B cell (primary cell): ENCODE results near the gene CHSY3. TPM values are rescaled to one million over a fixed set of nuclear protein-coding genes. Genes with fewer than 3 reads are reported as not detected.

ENCODE experiments used
- ATAC-seq: fragments of 200-7000 bp; cut with Tn5 transposase; one replicate; pipeline ENCODE4 v1.10.0; 2021; ENCODE audit warnings: low read depth, mild to moderate bottlenecking, moderate number of reproducible peaks, moderate library complexity
- CTCF ChIA-PET: fragments of 350-600 bp; sonication (Branson Sonifier 250); formaldehyde crosslinking; loops from one replicate; lab custom pipeline; 2021; ENCODE audit warnings: antibody characterized with exemption, inconsistent platforms; lab: Charles Lee
- POLR2A ChIA-PET: fragments of 350-600 bp; sonication (Branson Sonifier 250); formaldehyde crosslinking; loops from one replicate; lab custom pipeline; 2021; ENCODE audit warnings: antibody characterized with exemption; lab: Charles Lee
- DNase-seq: peaks from one replicate; pipeline ENCODE4 v3.0.0; 2013
- H2AFZ ChIP-seq: 2 replicates; pipeline ENCODE4 v1.6.1; 2012; ENCODE audit warnings: mild to moderate bottlenecking, low read depth, low read length; ENCODE audit not compliant: insufficient read depth, poor library complexity, severe bottlenecking
- H3K27ac ChIP-seq, 2 donors: 1 replicate in 1 of 2; 2 replicates in 1 of 2; pipeline ENCODE4 v1.5.1; 2012 to 2013; ENCODE audit warnings: low read length in 2 of 2, mild to moderate bottlenecking in 2 of 2, moderate library complexity in 1 of 2
- H3K27me3 ChIP-seq, 4 experiments: fragments of 200-600 bp in 1 of 4; sonication (generic) in 1 of 4; replicated peaks in 1 of 4; 1 replicate in 2 of 4; 2 replicates in 2 of 4; pipeline versions ENCODE4 v1.6.1 to v1.7.0; 2013 to 2016; ENCODE audit warnings: low read length in 3 of 4, mild to moderate bottlenecking in 2 of 4, mixed read lengths in 1 of 4, moderate library complexity in 1 of 4; ENCODE audit not compliant: insufficient read depth in 4 of 4, control insufficient read depth in 3 of 4; ENCODE audit errors: control extremely low read depth in 1 of 4
- H3K36me3 ChIP-seq, 2 experiments: replicated peaks in 1 of 2; 1 replicate in 1 of 2; 2 replicates in 1 of 2; pipeline versions ENCODE4 v1.6.1 to v1.7.1; 2013; ENCODE audit warnings: low read length in 1 of 2; ENCODE audit not compliant: insufficient read depth in 2 of 2, control insufficient read depth in 1 of 2; ENCODE audit errors: control extremely low read depth in 1 of 2, extremely low read depth in 1 of 2
- H3K4me1 ChIP-seq, 2 donors: fragments of 200-600 bp in 1 of 2; sonication (generic) in 1 of 2; 1 replicate in 1 of 2; 2 replicates in 1 of 2; pipeline versions ENCODE4 v1.5.1 to v1.6.1; 2013 to 2017; ENCODE audit warnings: low read length in 2 of 2; ENCODE audit not compliant: control insufficient read depth in 2 of 2, insufficient read depth in 2 of 2
- H3K4me2 ChIP-seq: replicated peaks from 2 replicates; pipeline ENCODE3; 2012; ENCODE audit warnings: mild to moderate bottlenecking, low read depth, low read length; ENCODE audit not compliant: poor library complexity, severe bottlenecking
- H3K4me3 ChIP-seq, 5 experiments: fragments of 200-600 bp in 1 of 5; sonication (generic) in 1 of 5; 1 replicate in 3 of 5; 2 replicates in 2 of 5; pipeline versions ENCODE4 v1.5.1 to v1.7.0; 2011 to 2016; ENCODE audit warnings: low read length in 4 of 5, mild to moderate bottlenecking in 4 of 5, low read depth in 2 of 5, control low read depth in 1 of 5, moderate library complexity in 1 of 5; ENCODE audit not compliant: insufficient read depth in 1 of 5; ENCODE audit errors: control extremely low read depth in 1 of 5, extremely low read depth in 1 of 5
- H3K79me2 ChIP-seq: fragments of 200-600 bp; sonication (generic); one replicate; pipeline ENCODE4 v1.6.0; 2016; ENCODE audit warnings: low read length; ENCODE audit not compliant: control insufficient read depth, insufficient read depth
- H3K9ac ChIP-seq: fragments of 200-600 bp; sonication (generic); 2 replicates; pipeline ENCODE4 v1.6.1; 2017; ENCODE audit warnings: mild to moderate bottlenecking, low read length, moderate library complexity
- H3K9me3 ChIP-seq, 3 donors: one replicate each; pipeline versions ENCODE4 v1.6.1 to v1.7.1; 2013; ENCODE audit warnings: low read length in 2 of 3; ENCODE audit not compliant: control insufficient read depth in 2 of 3, insufficient read depth in 1 of 3; ENCODE audit errors: control extremely low read depth in 1 of 3
- H4K20me1 ChIP-seq: 2 replicates; pipeline ENCODE4 v1.6.0; 2012; ENCODE audit warnings: mild to moderate bottlenecking, low read length; ENCODE audit not compliant: insufficient read depth, control insufficient read depth, poor library complexity, severe bottlenecking
- H3K27ac Mint-ChIP-seq: one replicate; pipeline ENCODE4 v1.8.0; 2021; ENCODE audit warnings: mixed read lengths
- H3K27me3 Mint-ChIP-seq: one replicate; pipeline ENCODE4 v1.8.0; 2021; ENCODE audit warnings: mixed read lengths
- H3K4me1 Mint-ChIP-seq: one replicate; pipeline ENCODE4 v1.8.0; 2021; ENCODE audit warnings: mixed read lengths
- H3K4me3 Mint-ChIP-seq: one replicate; pipeline ENCODE4 v1.8.0; 2021; ENCODE audit warnings: mixed read lengths
- H3K9me3 Mint-ChIP-seq: one replicate; pipeline ENCODE4 v1.8.0; 2022; ENCODE audit warnings: mixed read lengths; ENCODE audit not compliant: insufficient read depth
- CTCF ChIP-seq: fragments of 200-600 bp; IDR thresholded peaks from one replicate; pipeline ENCODE4 v1.8.0; 2022; ENCODE audit warnings: antibody characterized with exemption, mild to moderate bottlenecking
- EZH2 ChIP-seq: IDR thresholded peaks from 2 replicates; pipeline ENCODE4 v1.6.1; 2012; ENCODE audit warnings: borderline replicate concordance, low read depth, mild to moderate bottlenecking, moderate library complexity, low read length; ENCODE audit not compliant: insufficient read depth, poor library complexity, severe bottlenecking
- WGBS: methylation state at CpG from one replicate; pipeline ENCODE4 v1.1.5; 2013; ENCODE audit warnings: missing lambda C conversion rate; ENCODE audit not compliant: insufficient coverage; 5-methylcytosine and 5-hydroxymethylcytosine counted together
- intact Hi-C: fragments of 100-400 bp; cut with micrococcal nuclease; formaldehyde crosslinking; loops from one replicate; pipeline ENCODE4 v1.10.0; 2022
- polyA plus RNA-seq: library from polyadenylated mRNA; depleted of rRNA; stranded (reverse); fragments of >200 nt; gene quantifications from 2 replicates; pipeline ENCODE4 v1.2.3, GENCODE V29; 2012
- total RNA-seq, 2 donors: library from RNA; stranded (reverse); fragments of 120-200 nt in 1 of 2; gene quantifications; 1 replicate in 1 of 2; 2 replicates in 1 of 2; pipeline versions ENCODE4 v1.2.3 to v1.2.4, GENCODE V29; 2013 to 2022

CHSY3 gene
- total and polyA plus RNA-seq, 2 donors (not counting 1 experiment from before 2014, with no cell fraction given) = not detected

- no peaks in the 10 kb centered on the region for H3K36me3 ChIP-seq
- H3K9me3 Mint-ChIP-seq = no peaks in the 10 kb centered on the region
- H3K4me2 ChIP-seq = no peak overlapping the region
Measured at GRCh38 chr5:130090569-130091270, 186.5 kb downstream of the CHSY3 start.

GRCh38 chr5:130092991-130093390 lies 188.7 kb downstream of the CHSY3 start:
- no peak overlapping the region for H3K4me2 ChIP-seq
- DNase-seq (no peak), ATAC-seq (no peak)
- no peak overlapping the region for H2AFZ ChIP-seq
- H3K27ac ChIP-seq = no peak overlapping the region
- H3K9me3 Mint-ChIP-seq = no peaks in the 10 kb centered on the region
- no peaks in the 10 kb centered on the region for H3K27me3 ChIP-seq
- no peaks in the 10 kb centered on the region for H3K27me3 Mint-ChIP-seq
- H3K4me1 ChIP-seq = no peaks in the 10 kb centered on the region
- intact Hi-C loops = no loop called here
- TF ChIP-seq EZH2 = no peak
- TF ChIP-seq CTCF = no peak
- H3K27ac Mint-ChIP-seq = no peak overlapping the region
- no peaks in the 10 kb centered on the region for H3K79me2 ChIP-seq
- H3K4me3 Mint-ChIP-seq = no peak overlapping the region
- H3K4me1 Mint-ChIP-seq = no peaks in the 10 kb centered on the region
- H3K9me3 ChIP-seq = peaks cover 0 to 3% (median 0%) of the 10 kb centered on the region in 3 donors
- CTCF ChIA-PET = no interaction called here
- no peaks in the 10 kb centered on the region for H3K36me3 ChIP-seq
- no peak overlapping the region for H3K9ac ChIP-seq
- no peak overlapping the region for H3K4me3 ChIP-seq
- POLR2A ChIA-PET = no interaction called here
- no peaks in the 10 kb centered on the region for H4K20me1 ChIP-seq

More at GRCh38 chr5:130090569-130091270, 186.5 kb downstream of the CHSY3 start:
- Histone ChIP-seq H3K27me3 (no peaks in the 10 kb centered on the region), H2AFZ (no peak overlapping the region), H3K79me2 (no peaks in the 10 kb centered on the region), H3K4me1 (no peaks in the 10 kb centered on the region), H3K9ac (no peak overlapping the region), H3K27ac (no peak overlapping the region), H3K4me3 (no peak overlapping the region), H3K9me3 (peaks cover 0 to 3% (median 0%) of the 10 kb centered on the region in 3 donors), H4K20me1 (no peaks in the 10 kb centered on the region)
- intact Hi-C loops = no loop called here
- no peak for TF ChIP-seq EZH2
- ATAC-seq = no peak
- CTCF ChIA-PET = no interaction called here
- POLR2A ChIA-PET = no interaction called here
- Mint-ChIP-seq H3K4me3 (no peak overlapping the region), H3K27ac (no peak overlapping the region), H3K4me1 (no peaks in the 10 kb centered on the region), H3K27me3 (no peaks in the 10 kb centered on the region)
- DNase-seq = no peak
- 53% methylated on average over 3 of the region's 8 CpGs for WGBS
